ENCODE results near the gene BRD4.

BRD4 gene

GRCh38 chr19:15280048-15280725 is 52.2 kb downstream of the BRD4 start:
- H3K36me3 ChIP-seq (ENCODE audit: insufficient read depth, low read length) = peaks cover 27% of the 10 kb centered on the region
- H3K4me3 ChIP-seq (ENCODE audit: low read depth in 1 of 2, low read length in 2 of 2) = no peak overlapping the region
- DNase-seq = no peak
- H3K4me2 ChIP-seq (ENCODE audit: insufficient read depth, low read length) = no peak overlapping the region
- H3K79me2 ChIP-seq (ENCODE audit: insufficient read depth, low read length) = peaks cover 100% of the 10 kb centered on the region
- TF ChIP-seq, protein P1, sequence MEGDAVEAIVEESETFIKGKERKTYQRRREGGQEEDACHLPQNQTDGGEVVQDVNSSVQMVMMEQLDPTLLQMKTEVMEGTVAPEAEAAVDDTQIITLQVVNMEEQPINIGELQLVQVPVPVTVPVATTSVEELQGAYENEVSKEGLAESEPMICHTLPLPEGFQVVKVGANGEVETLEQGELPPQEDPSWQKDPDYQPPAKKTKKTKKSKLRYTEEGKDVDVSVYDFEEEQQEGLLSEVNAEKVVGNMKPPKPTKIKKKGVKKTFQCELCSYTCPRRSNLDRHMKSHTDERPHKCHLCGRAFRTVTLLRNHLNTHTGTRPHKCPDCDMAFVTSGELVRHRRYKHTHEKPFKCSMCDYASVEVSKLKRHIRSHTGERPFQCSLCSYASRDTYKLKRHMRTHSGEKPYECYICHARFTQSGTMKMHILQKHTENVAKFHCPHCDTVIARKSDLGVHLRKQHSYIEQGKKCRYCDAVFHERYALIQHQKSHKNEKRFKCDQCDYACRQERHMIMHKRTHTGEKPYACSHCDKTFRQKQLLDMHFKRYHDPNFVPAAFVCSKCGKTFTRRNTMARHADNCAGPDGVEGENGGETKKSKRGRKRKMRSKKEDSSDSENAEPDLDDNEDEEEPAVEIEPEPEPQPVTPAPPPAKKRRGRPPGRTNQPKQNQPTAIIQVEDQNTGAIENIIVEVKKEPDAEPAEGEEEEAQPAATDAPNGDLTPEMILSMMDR (IDR thresholded peaks at IDR 0.05; ENCODE audit: borderline replicate concordance, extremely low read depth, low read length, poor library complexity, severe bottlenecking) = no peak
- H4K20me1 ChIP-seq (ENCODE audit: insufficient read depth, low read length) = peaks cover 99% of the 10 kb centered on the region
- H3K9me3 ChIP-seq (ENCODE audit: insufficient read depth, low read length, severe bottlenecking) = no peaks in the 10 kb centered on the region
- H3K4me1 ChIP-seq (ENCODE audit: insufficient read depth, low read length) = no peaks in the 10 kb centered on the region; the same call in 1 of the 2 replicates
- H2AFZ ChIP-seq (ENCODE audit: low read depth, low read length) = no peak overlapping the region
- H3K9ac ChIP-seq (ENCODE audit: low read depth, low read length) = no peak overlapping the region
- H3K27me3 ChIP-seq (ENCODE audit: insufficient read depth, low read length, poor library complexity) = no peaks in the 10 kb centered on the region
- ATAC-seq (ENCODE audit: insufficient read depth, low read depth) = no peak
- no peak overlapping the region for H3K27ac ChIP-seq (ENCODE audit: low read length)

DNA sequence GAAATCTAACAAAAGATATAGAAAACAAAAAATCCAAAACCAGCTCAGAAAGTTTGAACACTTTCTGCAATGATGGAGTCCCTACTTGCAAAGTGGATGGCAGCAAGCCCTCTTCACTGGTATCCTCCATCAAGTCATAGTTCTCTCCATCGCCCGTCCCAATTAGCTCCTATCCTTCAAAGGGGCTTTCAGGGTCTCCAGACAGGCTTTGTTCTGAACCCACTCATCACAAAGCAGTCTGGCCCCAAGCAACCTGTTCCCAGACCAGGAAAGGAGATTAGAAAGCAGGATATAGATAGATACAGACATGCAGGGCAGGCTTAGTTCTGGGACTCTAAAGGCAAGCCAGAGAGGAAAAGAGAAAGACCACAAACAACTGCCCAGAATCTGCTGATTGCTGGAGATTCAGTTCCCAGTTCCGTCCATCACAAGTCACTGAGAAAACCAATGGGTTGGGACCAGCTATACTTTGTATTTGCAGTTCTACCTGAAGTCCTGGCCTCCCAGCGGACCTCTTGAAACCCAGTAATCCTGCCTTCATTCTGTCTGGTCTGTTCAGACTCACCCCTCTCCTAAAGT is 52.9 kb downstream of the BRD4 start:
- Histone ChIP-seq H3K4me1 (ENCODE audit: insufficient read depth, low read length) (no peaks in the 10 kb centered on the region; the same call in 1 of the 2 replicates), H3K27ac (ENCODE audit: low read length) (no peak overlapping the region), H4K20me1 (ENCODE audit: insufficient read depth, low read length) (peaks cover 99% of the 10 kb centered on the region)

DNA sequence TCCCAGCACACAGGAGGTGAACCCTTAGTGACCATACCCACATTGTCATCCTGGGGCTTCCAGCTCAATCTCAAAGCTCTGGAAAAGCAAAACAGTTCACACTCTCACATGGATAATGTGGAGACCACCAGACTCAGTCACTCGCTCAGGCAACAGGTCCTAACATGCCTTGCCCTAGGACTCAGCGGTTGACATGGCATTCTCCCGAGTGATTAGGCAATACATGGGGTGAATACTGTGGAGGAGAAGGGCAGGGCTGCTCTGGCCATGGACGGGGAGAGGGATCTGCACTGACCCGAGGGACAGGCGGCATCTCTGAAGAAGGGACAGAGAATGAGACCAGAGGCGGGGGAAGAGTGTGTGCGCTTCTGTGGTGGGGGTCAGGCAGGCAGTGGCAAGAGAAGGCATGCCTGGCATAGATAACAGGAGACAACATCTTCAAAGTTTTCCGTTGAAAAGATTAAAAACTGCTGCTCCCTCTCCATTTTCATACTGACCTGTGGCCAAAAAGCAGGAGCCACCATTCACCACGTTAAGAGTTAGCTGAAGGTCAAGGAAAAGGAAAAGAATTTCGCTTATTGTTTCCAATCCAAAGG is 55.6 kb downstream of the BRD4 start:
- Histone ChIP-seq H3K9ac (ENCODE audit: low read depth, low read length) (no peak overlapping the region), H3K4me2 (ENCODE audit: insufficient read depth, low read length) (no peak overlapping the region), H3K36me3 (ENCODE audit: insufficient read depth, low read length) (peaks cover 59% of the 10 kb centered on the region), H3K79me2 (ENCODE audit: insufficient read depth, low read length) (peaks cover 100% of the 10 kb centered on the region), H3K27me3 (ENCODE audit: insufficient read depth, low read length, poor library complexity) (no peaks in the 10 kb centered on the region), H4K20me1 (ENCODE audit: insufficient read depth, low read length) (peaks cover 100% of the 10 kb centered on the region), H2AFZ (ENCODE audit: low read depth, low read length) (no peak overlapping the region), H3K4me3 (ENCODE audit: low read depth in 1 of 2, low read length in 2 of 2) (no peak overlapping the region), H3K9me3 (ENCODE audit: insufficient read depth, low read length, severe bottlenecking) (no peaks in the 10 kb centered on the region), H3K27ac (ENCODE audit: low read length) (no peak overlapping the region), H3K4me1 (ENCODE audit: insufficient read depth, low read length) (no peaks in the 10 kb centered on the region; the same call in 1 of the 2 replicates)
- DNase-seq = no peak
- ATAC-seq (ENCODE audit: insufficient read depth, low read depth) = no peak
- no peak for TF ChIP-seq EZH2 (IDR thresholded peaks at IDR 0.05; ENCODE audit: borderline replicate concordance, low read depth, low read length, severe bottlenecking)
- TF ChIP-seq, protein P1 (IDR thresholded peaks at IDR 0.05; ENCODE audit: borderline replicate concordance, extremely low read depth, low read length, poor library complexity, severe bottlenecking) = no peak

More for the DNA sequence above, 52.9 kb downstream of the BRD4 start:
- no peaks in the 10 kb centered on the region for H3K9me3 ChIP-seq (ENCODE audit: insufficient read depth, low read length, severe bottlenecking)
- TF ChIP-seq, protein P1 (IDR thresholded peaks at IDR 0.05; ENCODE audit: borderline replicate concordance, extremely low read depth, low read length, poor library complexity, severe bottlenecking) = no peak
- no peak for TF ChIP-seq EZH2 (IDR thresholded peaks at IDR 0.05; ENCODE audit: borderline replicate concordance, low read depth, low read length, severe bottlenecking)
- H3K4me3 ChIP-seq (ENCODE audit: low read depth in 1 of 2, low read length in 2 of 2) = no peak overlapping the region
- peaks cover 32% of the 10 kb centered on the region for H3K36me3 ChIP-seq (ENCODE audit: insufficient read depth, low read length)
- ATAC-seq (ENCODE audit: insufficient read depth, low read depth) (no peak), DNase-seq (no peak)
- peaks cover 100% of the 10 kb centered on the region for H3K79me2 ChIP-seq (ENCODE audit: insufficient read depth, low read length)
- H2AFZ ChIP-seq (ENCODE audit: low read depth, low read length) = no peak overlapping the region
- no peak overlapping the region for H3K4me2 ChIP-seq (ENCODE audit: insufficient read depth, low read length)
- no peak overlapping the region for H3K9ac ChIP-seq (ENCODE audit: low read depth, low read length)
- no peaks in the 10 kb centered on the region for H3K27me3 ChIP-seq (ENCODE audit: insufficient read depth, low read length, poor library complexity)

Data from DND-41 (cell line).